ENCODE data around the gene LBR. TPM values are rescaled to one million over a fixed set of nuclear protein-coding genes. Genes with fewer than 3 reads are reported as not detected.
"Not testable (repeated sequence)": the region's sequence is repeated elsewhere in the genome, so short reads cannot be mapped to it uniquely, and the experiment has no call there.

Gene LBR
- total RNA-seq, 2 donors from 2014 or later: 10.5 to 15.3 TPM

DNA sequence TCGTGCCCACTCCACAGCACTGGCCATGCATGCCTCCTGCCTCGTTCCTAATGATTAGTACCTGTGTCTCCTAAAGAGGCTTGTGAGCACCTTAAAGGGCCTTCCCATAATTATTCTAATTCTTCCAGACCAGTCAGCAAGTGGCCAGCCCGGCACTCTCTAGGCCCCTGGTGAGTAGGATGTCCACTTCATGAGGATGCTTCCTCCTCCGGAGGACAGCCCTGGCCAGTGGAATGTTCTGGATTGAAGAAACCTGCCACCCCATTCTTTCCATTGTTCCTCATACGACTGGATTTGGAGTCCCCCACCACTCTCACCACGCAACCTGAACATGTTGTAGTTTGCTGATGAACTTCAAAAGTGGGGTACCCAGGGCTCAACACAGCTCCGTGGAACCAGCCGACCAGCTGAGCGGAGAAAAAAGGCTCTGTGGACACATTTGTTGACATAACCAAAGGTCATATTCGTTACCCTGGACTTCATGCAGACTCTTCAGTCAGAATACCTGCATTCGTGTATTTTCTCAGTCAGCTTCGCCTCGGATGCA lies 46.7 kb upstream of the LBR start:
- Histone ChIP-seq H3K4me3 (no peak overlapping the region), H3K36me3 (no peaks in the 10 kb centered on the region), H3K27ac (no peak overlapping the region), H3K27me3 (no peaks in the 10 kb centered on the region), H3K4me1 (peaks cover 0 to 9% of the 10 kb centered on the region in 2 donors), H3K9me3 (no peaks in the 10 kb centered on the region)
- TF ChIP-seq, protein P1, sequence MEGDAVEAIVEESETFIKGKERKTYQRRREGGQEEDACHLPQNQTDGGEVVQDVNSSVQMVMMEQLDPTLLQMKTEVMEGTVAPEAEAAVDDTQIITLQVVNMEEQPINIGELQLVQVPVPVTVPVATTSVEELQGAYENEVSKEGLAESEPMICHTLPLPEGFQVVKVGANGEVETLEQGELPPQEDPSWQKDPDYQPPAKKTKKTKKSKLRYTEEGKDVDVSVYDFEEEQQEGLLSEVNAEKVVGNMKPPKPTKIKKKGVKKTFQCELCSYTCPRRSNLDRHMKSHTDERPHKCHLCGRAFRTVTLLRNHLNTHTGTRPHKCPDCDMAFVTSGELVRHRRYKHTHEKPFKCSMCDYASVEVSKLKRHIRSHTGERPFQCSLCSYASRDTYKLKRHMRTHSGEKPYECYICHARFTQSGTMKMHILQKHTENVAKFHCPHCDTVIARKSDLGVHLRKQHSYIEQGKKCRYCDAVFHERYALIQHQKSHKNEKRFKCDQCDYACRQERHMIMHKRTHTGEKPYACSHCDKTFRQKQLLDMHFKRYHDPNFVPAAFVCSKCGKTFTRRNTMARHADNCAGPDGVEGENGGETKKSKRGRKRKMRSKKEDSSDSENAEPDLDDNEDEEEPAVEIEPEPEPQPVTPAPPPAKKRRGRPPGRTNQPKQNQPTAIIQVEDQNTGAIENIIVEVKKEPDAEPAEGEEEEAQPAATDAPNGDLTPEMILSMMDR (IDR thresholded peaks at IDR 0.05): peak in 1 of 2 donors; percentile 23
- DNase-seq (ENCODE audit: low spot score): no peak

GRCh38 chr1:225473676-225474438 lies 46.0 kb upstream of the LBR start:
- not testable (repeated sequence) for H3K36me3 ChIP-seq, H3K4me3 ChIP-seq, H3K27me3 ChIP-seq, H3K27ac ChIP-seq, H3K9me3 ChIP-seq, H3K4me1 ChIP-seq
- peak; percentile 57 for DNase-seq (ENCODE audit: low spot score)

- H3K36me3 ChIP-seq, H3K27ac ChIP-seq, H3K4me3 ChIP-seq, H3K27me3 ChIP-seq, H3K9me3 ChIP-seq: not testable (repeated sequence)
- peaks cover 0 to 10% of the 10 kb centered on the region in 2 donors for H3K4me1 ChIP-seq
- DNase-seq (ENCODE audit: low spot score): peak; percentile 54
These were observed 45.4 kb upstream of the LBR start for GRCh38 chr1:225473266-225473665.

DNA sequence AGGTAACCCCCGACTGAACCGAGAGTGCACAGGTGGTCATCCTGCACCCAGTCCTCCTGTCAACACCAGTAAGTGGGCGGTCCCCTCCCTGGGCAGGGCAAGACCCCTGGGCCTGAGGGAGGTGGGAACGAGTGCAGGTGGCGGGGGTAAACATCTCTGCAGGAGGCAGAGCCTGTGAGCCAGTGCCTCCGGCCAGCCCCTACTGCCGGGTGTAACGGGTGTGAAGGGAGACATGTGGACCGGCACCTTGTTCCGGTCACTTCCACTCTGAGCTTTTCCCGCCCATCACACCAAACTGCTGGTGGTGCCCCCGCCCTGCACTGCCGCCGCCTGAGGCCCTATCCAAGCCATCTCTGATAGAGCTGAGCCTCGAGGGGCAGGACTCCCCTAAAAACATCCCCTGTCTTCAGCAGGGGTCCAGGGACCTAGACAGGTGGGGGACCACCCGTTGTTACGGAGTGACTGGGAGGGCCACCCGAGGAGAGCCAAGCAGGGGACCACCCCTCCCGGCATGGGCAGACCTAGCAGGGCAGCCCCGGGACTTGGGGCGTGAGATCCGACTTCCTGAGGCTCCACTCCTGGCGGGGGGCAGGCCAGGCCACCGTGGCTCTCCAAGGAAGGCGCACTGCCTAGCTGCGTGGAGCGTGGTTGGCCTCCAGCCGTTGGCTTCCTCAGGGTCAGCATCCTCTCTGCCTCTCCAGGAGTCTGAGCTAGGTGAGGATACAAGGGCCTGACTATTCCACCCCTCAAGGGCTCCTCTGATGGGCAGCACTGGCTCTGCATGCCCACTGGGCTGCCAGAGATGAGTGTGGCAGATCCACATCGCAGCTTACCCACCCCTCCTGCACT lies 43.8 kb upstream of the LBR start:
- Histone ChIP-seq H3K4me3 (no peak overlapping the region), H3K4me1 (peaks cover 0 to 21% of the 10 kb centered on the region in 2 donors), H3K36me3 (no peaks in the 10 kb centered on the region), H3K9me3 (no peaks in the 10 kb centered on the region), H3K27me3 (no peaks in the 10 kb centered on the region), H3K27ac (no peak overlapping the region)
- peak; percentile 50 for DNase-seq (ENCODE audit: low spot score)
- TF ChIP-seq, protein P1 (IDR thresholded peaks at IDR 0.05): no peak

GRCh38 chr1:225471109-225471452 lies 43.2 kb upstream of the LBR start:
- TF ChIP-seq, protein P1 (IDR thresholded peaks at IDR 0.05): no peak
- H3K4me3 ChIP-seq: no peak overlapping the region
- H3K27me3 ChIP-seq: no peaks in the 10 kb centered on the region
- H3K9me3 ChIP-seq: no peaks in the 10 kb centered on the region
- H3K36me3 ChIP-seq: no peaks in the 10 kb centered on the region
- DNase-seq (ENCODE audit: low spot score): peak; percentile 53
- peaks cover 0 to 21% of the 10 kb centered on the region in 2 donors for H3K4me1 ChIP-seq
- H3K27ac ChIP-seq: no peak overlapping the region

DNA sequence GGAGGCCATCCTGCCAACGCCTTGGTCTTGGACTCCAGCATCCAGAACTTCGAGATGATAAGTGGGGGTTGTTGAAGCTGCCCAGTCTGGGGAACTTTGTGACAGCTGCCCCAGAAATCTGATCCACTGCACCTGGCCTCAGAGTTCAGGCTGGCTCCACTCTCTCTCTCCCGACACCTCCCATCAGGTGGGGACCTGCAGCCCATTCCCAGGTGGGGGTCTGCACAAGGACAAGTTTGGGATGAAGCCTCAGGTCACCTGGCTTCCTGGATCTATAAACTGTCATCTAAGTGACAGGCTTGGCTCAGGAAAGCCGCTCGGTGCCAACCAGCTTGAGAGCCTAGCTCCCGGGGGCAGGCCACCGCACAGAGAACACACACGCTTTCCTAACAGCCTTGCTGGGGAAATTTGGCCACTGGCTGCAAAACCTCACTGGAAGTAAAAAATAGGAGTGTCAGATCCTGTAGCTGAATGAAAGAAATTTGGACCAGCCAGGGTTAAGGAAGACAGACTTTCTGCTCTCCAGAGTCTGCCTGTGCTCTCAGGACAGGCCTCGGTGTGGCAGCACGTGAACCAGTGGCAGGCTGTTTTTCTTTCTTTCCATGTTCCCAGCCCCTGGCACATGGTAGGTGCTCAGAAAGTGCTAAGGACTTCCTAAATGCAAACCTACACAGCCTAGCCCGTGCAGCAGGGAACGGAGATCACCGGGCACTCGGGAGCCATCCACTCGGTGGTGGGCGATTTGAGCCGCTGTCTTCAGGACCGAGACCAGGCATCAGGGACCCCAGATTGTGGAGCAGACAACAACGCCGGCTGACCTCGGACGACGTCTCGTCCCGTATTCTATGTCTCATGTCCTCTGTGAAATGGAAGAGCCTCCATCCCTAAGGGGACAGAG lies 42.6 kb upstream of the LBR start:
- Histone ChIP-seq H3K9me3 (no peaks in the 10 kb centered on the region), H3K36me3 (no peaks in the 10 kb centered on the region), H3K27ac (no peak overlapping the region), H3K27me3 (no peaks in the 10 kb centered on the region), H3K4me3 (no peak overlapping the region), H3K4me1 (peaks cover 0 to 25% of the 10 kb centered on the region in 2 donors)
- DNase-seq (ENCODE audit: low spot score): no peak
- TF ChIP-seq, protein P1 (IDR thresholded peaks at IDR 0.05): no peak

Data from right atrium auricular region (tissue), 2 donors.